GM12872 (cell line): ENCODE results near the gene USP32.

Source experiments
- CTCF ChIP-seq: IDR thresholded peaks from 3 replicates; pipeline ENCODE4 v1.5.1; 2011; ENCODE audit warnings: low read depth, mild to moderate bottlenecking, low read length, moderate library complexity; ENCODE audit not compliant: insufficient read depth

Gene USP32

GRCh38 chr17:60160829-60161501, 231.0 kb downstream of the USP32 start:
- no peak for TF ChIP-seq CTCF

DNA sequence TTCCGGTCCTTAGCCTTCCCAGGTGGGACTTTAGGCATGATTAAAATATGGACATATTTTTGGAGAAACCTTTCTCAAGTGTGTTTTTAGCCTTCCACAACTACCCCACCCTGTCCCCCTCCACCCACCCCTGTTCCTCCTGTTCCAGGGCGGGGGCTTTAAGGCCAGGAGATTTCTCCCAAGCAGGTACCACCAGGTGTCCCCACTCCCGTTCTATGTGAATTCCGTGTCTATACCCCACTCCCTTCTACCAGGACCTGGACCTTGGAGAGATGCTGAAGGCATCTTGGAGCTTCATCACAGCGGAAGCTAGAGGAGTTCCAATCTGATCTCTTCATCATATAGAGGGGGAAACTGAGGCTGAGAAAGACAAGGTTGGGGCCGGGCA, 232.5 kb downstream of the USP32 start:
- TF ChIP-seq CTCF = no peak

- TF ChIP-seq CTCF = no peak
Measured at GRCh38 chr17:60158751-60159478, 233.0 kb downstream of the USP32 start.

DNA sequence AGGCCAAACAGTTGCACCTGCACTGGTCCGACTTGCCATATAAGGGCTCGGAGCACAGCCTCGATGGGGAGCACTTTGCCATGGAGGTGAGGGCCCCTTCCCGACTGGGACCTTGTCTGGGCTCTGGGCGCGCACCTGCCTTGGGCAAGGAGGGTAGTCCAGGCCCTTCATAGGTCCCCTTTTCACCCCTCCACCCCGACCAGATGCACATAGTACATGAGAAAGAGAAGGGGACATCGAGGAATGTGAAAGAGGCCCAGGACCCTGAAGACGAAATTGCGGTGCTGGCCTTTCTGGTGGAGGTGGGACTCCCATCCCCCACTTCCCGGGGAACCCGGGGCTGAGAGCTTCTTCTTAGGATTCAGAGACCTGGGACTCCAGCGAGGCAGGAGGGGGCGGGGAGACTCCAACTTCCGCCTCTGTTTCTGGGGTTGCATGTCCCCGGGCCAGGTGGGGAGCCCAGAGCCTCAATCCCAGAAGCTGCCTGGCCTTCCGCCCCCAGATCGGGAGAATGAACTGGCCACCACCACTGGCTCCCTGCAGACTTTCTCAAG, 234.4 kb downstream of the USP32 start:
- TF ChIP-seq CTCF = no peak

DNA sequence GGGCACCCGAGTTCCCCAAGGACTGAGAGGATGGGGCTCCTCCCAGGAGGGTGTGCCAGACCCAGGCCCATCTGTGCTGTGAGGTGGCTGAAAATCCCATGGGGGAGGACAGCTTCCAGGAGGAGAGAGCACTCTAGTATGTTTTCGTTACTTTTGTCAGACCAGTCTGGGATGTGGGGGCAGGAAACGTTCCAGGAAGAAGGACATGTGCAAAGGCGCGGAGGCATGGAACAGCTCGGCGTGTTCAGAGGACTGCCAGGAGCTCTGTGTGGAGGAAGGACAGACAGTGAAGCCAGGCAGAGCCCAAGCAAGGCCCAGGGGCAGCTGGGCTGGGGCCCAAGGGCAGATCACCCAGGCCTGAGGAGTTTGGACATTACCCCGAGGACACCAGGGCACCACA, 235.2 kb downstream of the USP32 start:
- no peak for TF ChIP-seq CTCF

- no peak for TF ChIP-seq CTCF
Measured at GRCh38 chr17:60155815-60156214, 236.1 kb downstream of the USP32 start.

- TF ChIP-seq CTCF = no peak
Measured at GRCh38 chr17:60155427-60155814, 236.5 kb downstream of the USP32 start.
